Lower leg skin (tissue), 3 donors: ENCODE results near the gene CCSER2.

Experiments used
- POLR2A ChIP-seq, 2 donors: fragments of 450-650 bp; IDR thresholded peaks; one replicate each; pipeline ENCODE4 v1.6.1; 2016 to 2017; ENCODE audit warnings: antibody characterized with exemption in 2 of 2, mild to moderate bottlenecking in 1 of 2, moderate library complexity in 1 of 2
- TF ChIP-seq, protein P1 (sequence below), 3 donors: fragments of 450-650 bp; IDR thresholded peaks; one replicate each; pipeline ENCODE4 v1.5.1; 2016; ENCODE audit warnings: antibody characterized with exemption in 3 of 3, mild to moderate bottlenecking in 3 of 3, moderate library complexity in 2 of 3

DNA sequence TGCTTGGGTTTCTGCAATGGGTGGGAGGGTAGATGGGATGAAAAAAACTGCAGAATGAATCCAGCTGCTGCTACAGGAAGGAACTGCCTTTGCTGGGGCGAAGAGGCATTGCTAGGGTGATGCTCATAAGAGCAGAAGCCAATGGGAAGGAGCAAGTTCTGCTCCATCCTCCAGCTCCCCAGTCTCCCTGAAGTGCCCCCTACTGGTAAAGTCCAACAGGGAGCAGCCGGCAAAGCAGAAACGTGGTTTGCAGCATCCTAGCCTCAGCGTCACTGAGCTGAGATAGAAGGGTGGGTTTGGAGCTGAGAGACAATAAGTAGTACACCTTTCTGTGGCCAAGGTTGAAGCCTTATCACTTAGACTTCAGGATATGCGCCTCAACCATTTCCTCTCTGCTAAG, 220.5 kb downstream of the CCSER2 start:
- no peak for TF ChIP-seq POLR2A (IDR thresholded peaks at IDR 0.05)
- TF ChIP-seq, protein P1, sequence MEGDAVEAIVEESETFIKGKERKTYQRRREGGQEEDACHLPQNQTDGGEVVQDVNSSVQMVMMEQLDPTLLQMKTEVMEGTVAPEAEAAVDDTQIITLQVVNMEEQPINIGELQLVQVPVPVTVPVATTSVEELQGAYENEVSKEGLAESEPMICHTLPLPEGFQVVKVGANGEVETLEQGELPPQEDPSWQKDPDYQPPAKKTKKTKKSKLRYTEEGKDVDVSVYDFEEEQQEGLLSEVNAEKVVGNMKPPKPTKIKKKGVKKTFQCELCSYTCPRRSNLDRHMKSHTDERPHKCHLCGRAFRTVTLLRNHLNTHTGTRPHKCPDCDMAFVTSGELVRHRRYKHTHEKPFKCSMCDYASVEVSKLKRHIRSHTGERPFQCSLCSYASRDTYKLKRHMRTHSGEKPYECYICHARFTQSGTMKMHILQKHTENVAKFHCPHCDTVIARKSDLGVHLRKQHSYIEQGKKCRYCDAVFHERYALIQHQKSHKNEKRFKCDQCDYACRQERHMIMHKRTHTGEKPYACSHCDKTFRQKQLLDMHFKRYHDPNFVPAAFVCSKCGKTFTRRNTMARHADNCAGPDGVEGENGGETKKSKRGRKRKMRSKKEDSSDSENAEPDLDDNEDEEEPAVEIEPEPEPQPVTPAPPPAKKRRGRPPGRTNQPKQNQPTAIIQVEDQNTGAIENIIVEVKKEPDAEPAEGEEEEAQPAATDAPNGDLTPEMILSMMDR (IDR thresholded peaks at IDR 0.05): no peak
